ENCODE data around the gene PRSS21. TPM values are rescaled to one million over a fixed set of nuclear protein-coding genes. Genes with fewer than 3 reads are reported as not detected.

Gene PRSS21
- total and polyA plus RNA-seq, 4 donors: 0.18 to 1.0 (median 0.26) TPM; not detected in 1

GRCh38 chr16:2798723-2799204 is 18.3 kb upstream of the PRSS21 start:
- Histone ChIP-seq H3K4me1 (ENCODE audit: control insufficient read depth in 4 of 4, insufficient read depth in 4 of 4, low read length in 3 of 4) (no peaks in the 10 kb centered on the region), H3K27me3 (ENCODE audit: control insufficient read depth in 4 of 4, insufficient read depth in 4 of 4, low read length in 3 of 4) (peaks cover 0 to 3% (median 1%) of the 10 kb centered on the region in 4 donors), H3K27ac (ENCODE audit: low read depth in 1 of 2, low read length in 2 of 2) (no peak overlapping the region), H3K36me3 (ENCODE audit: control insufficient read depth in 4 of 4, insufficient read depth in 3 of 4, low read depth in 1 of 4, low read length in 3 of 4) (no peaks in the 10 kb centered on the region), H3K9me3 (ENCODE audit: control insufficient read depth in 4 of 4, low read length in 3 of 4) (peaks cover 0 to 2% (median 0%) of the 10 kb centered on the region in 4 donors), H3K4me3 (ENCODE audit: low read depth in 1 of 3, low read length in 3 of 3) (no peak overlapping the region), H3K9ac (ENCODE audit: low read depth in 1 of 2, low read length in 2 of 2) (no peak overlapping the region)
- TF ChIP-seq MAX (IDR thresholded peaks at IDR 0.05) (no peak), EGR1 (IDR thresholded peaks at IDR 0.05; ENCODE audit: low read depth in 2 of 2) (no peak), FOXA1 (IDR thresholded peaks at IDR 0.05) (no peak), RXRA (IDR thresholded peaks at IDR 0.05) (no peak), NR2F2 (IDR thresholded peaks at IDR 0.05) (no peak), ZBTB33 (IDR thresholded peaks at IDR 0.05) (no peak), CTCF (IDR thresholded peaks at IDR 0.05; ENCODE audit: low read depth, low read length, missing input control) (no peak), RAD21 (IDR thresholded peaks at IDR 0.05) (no peak), ATF3 (IDR thresholded peaks at IDR 0.05) (no peak), HNF4A (conservative IDR thresholded peaks at IDR 0.05) (no peak), HNF4G (IDR thresholded peaks at IDR 0.05) (no peak), FOXA2 (IDR thresholded peaks at IDR 0.05) (no peak), SP1 (IDR thresholded peaks at IDR 0.05) (no peak), TAF1 (conservative IDR thresholded peaks at IDR 0.05) (no peak), GABPA (IDR thresholded peaks at IDR 0.05 in 1 of 2, conservative IDR thresholded peaks at IDR 0.05 in 1 of 2) (no peak), YY1 (IDR thresholded peaks at IDR 0.05) (no peak), REST (IDR thresholded peaks at IDR 0.05) (no peak), JUND (IDR thresholded peaks at IDR 0.05) (no peak)
- DNase-seq (ENCODE audit: low spot score): no peak
- WGBS: 82% methylated on average over 39 of the region's 39 CpGs

Measured in liver (tissue), 9 donors.